ENCODE results near the gene ST6GALNAC3. TPM values are rescaled to one million over a fixed set of nuclear protein-coding genes. Genes with fewer than 3 reads are reported as not detected.

Gene ST6GALNAC3
- total RNA-seq, 4 donors from 2014 or later, result 9.7 to 34.0 (median 14.1) TPM

DNA sequence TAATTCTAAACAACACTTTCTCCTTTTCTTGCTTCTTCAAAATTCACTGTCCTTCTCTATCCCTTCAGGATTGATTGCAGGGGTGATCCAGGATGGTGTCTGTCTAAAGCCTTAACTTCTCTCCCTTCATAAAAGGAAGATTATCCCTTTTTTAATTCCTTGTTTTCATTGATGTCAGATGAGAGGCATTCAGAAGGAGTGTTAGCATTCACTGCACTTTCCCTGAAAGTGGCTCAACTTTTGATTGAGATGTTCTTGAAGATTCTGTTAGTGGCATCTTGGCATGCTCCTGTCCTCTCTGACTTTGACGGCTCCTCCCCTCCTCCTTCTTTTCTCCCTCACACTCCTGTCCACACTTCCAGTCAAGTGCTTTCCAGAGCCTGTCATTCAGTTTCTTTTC is 71.6 kb downstream of the ST6GALNAC3 start:
- no peak for TF ChIP-seq CTCF (IDR thresholded peaks at IDR 0.05)
- DNase-seq (ENCODE audit: low spot score) (no peak), ATAC-seq (ENCODE audit: low FRiP score) (no peak)

DNA sequence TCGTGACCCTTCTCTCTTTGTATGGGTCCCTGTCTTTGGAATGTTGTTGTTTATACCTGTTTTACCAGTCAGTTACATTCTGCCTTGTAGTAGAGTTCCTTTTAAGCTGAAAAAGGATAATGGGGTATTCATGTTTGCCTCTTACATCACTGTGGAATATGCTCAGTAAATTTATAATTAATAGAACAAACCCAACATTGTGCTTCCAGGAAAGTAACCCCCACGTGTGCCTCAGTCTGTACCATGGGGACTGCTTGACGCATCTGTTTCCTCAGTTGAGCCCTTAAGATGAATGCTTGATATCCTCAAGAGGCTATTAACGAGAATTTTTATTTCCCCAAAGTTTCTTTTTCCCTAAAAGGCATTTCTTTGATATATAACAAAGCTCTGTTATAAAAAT is 73.4 kb downstream of the ST6GALNAC3 start:
- ATAC-seq (ENCODE audit: low FRiP score) (no peak), DNase-seq (ENCODE audit: low spot score) (no peak)
- TF ChIP-seq CTCF (IDR thresholded peaks at IDR 0.05), result no peak

GRCh38 chr1:76148460-76148859 is 73.9 kb downstream of the ST6GALNAC3 start:
- ATAC-seq (ENCODE audit: low FRiP score) (no peak), DNase-seq (ENCODE audit: low spot score) (no peak)
- no peak for TF ChIP-seq CTCF (IDR thresholded peaks at IDR 0.05)

DNA sequence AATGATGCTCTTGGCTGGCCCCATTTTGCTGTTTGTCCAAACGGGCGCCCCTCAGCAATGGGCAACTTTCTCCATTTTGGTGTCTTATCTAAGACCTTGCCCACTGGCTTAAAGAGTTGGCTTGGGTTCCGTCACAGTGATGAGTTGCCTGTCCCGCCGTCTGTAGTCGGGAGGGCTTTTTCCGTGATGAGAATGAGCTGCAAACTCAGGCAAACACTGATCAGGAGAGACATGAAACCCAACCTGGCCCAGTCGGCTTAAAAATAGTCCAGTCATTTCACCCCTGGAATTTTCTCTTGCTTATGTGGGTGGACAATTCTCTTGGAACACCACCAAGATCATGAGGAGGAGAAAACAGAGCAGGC is 79.3 kb downstream of the ST6GALNAC3 start:
- DNase-seq (ENCODE audit: low spot score), result no peak
- no peak for ATAC-seq (ENCODE audit: low FRiP score)
- no peak for TF ChIP-seq CTCF (IDR thresholded peaks at IDR 0.05)

DNA sequence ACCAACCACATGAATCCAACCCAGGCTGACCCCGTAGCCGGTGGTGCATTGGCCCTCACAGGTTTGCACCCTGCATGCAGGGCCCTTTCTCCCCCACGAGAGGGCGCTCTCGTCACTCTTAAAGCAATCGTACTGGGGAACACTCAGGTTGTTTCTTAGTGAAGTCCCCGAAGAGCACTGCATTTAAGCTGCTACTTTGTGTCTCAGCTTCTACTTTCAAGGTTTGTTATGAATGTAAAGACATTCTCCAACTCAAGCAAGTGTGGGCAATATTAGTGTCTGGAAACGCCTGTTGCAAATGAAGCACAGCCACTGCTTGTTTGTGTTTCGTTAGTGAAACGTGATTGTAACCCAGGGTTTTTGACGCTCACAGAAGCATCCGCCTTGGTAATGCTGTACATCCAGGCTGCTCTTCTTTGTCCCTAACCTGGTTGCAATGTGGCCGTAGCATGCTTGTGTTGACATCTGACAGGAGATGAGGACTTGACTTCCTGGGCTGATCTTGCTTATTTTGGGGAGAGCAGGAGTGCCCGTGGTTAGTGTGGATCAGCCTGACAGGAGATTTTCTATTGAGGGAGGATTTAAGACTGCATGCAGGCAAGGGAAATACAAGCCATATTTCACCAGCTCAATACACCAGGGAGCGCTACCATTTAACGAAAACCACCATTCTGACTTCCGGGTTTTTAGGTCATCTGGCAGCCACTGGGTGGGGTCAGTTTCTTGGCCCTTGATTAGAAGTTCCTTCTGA is 79.8 kb downstream of the ST6GALNAC3 start:
- TF ChIP-seq CTCF (IDR thresholded peaks at IDR 0.05), result peak in 2 of 3 donors; percentile 55 to 89
- peak; percentile 81 for DNase-seq (ENCODE audit: low spot score)

DNA sequence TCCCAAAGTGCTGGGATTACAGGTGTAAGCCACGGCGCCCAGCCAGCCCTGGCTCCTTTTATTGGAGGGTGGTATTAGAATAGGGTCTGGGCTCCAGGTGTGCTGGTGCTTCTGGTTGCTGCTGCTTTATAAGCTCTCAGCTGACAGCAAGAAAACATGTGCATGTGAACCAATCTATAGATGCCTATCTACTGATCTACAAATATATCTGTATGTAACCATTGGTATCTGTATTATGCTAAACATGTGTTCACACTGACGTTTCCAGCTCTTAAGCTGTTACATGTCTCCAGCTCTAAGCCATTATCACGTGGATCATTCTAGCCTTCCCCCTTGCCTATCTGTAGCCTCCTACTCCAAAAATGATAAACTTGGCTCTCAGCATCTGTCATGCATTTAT is 82.4 kb downstream of the ST6GALNAC3 start:
- ATAC-seq (ENCODE audit: low FRiP score), result no peak
- no peak for TF ChIP-seq CTCF (IDR thresholded peaks at IDR 0.05)
- no peak for DNase-seq (ENCODE audit: low spot score)

More for the DNA sequence above, 79.8 kb downstream of the ST6GALNAC3 start:
- peak; percentile 86 for ATAC-seq (ENCODE audit: low FRiP score)

DNA sequence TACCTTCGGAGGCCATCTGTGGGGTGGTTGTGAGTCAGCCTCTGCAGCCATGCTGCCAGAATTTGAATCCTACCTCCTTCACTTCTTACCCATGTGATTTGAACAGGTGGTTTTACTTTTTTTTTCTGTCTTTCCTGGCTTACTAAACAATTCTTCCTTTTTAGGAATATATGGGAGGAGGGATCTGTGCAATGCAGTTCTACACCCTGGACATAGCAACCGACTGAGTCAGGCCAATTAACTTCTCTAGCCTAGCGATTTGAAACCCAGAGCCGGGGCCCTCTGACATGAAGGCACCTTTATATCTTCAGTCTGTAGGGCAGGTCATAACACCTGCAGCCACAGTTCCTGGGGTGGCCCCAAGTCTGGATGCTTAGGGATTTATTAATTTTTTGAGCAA is 83.6 kb downstream of the ST6GALNAC3 start:
- DNase-seq (ENCODE audit: low spot score) (no peak), ATAC-seq (ENCODE audit: low FRiP score) (peak; percentile 47)
- TF ChIP-seq CTCF (IDR thresholded peaks at IDR 0.05), result no peak

Data from omental fat pad (tissue), 4 donors.